Esophagus squamous epithelium (tissue), 5 donors: ENCODE measurements around the gene BORCS8. TPM values are rescaled to one million over a fixed set of nuclear protein-coding genes. Genes with fewer than 3 reads are reported as not detected.

Experiments used
- DNase-seq: peaks from one replicate; lab custom pipeline; 2025; lab: John Stamatoyannopoulos, UW
- H3K27ac ChIP-seq, 4 donors: fragments of 200-600 bp; sonication (generic); one replicate each; pipeline ENCODE4 v1.5.1; 2016 to 2019; ENCODE audit warnings: mild to moderate bottlenecking in 1 of 4
- H3K27me3 ChIP-seq, 4 donors: fragments of 200-600 bp; sonication (generic); 1 replicate in 3 of 4; 2 replicates in 1 of 4; pipeline versions ENCODE4 v1.5.1 to v1.6.0; 2017 to 2021; ENCODE audit warnings: antibody characterized with exemption in 1 of 4
- H3K36me3 ChIP-seq, 3 donors: fragments of 200-600 bp; sonication (generic); one replicate each; pipeline ENCODE4 v1.5.1; 2016 to 2019
- H3K4me1 ChIP-seq, 3 donors: fragments of 200-600 bp; sonication (generic); one replicate each; pipeline ENCODE4 v1.5.1; 2017 to 2019
- H3K4me3 ChIP-seq, 4 donors: fragments of 200-600 bp; sonication (generic); 1 replicate in 3 of 4; 2 replicates in 1 of 4; pipeline ENCODE4 v1.5.1; 2016 to 2019; ENCODE audit warnings: mild to moderate bottlenecking in 2 of 4, moderate library complexity in 1 of 4
- H3K9me3 ChIP-seq, 3 donors: fragments of 200-600 bp; sonication (generic); one replicate each; pipeline ENCODE4 v1.5.1; 2016 to 2019
- POLR2A ChIP-seq, 4 donors: fragments of 450-650 bp; IDR thresholded peaks; one replicate each; pipeline ENCODE4 v1.6.1; 2017; ENCODE audit warnings: antibody characterized with exemption in 4 of 4, mild to moderate bottlenecking in 4 of 4, moderate library complexity in 3 of 4
- WGBS, 2 donors: methylation state at CpG; one replicate each; pipeline ENCODE4 v1.1.5; 2018; 5-methylcytosine and 5-hydroxymethylcytosine counted together
- intact Hi-C: fragments of 100-400 bp; cut with DNase I; formaldehyde crosslinking; loops from one replicate; pipeline ENCODE4 v1.15.0; 2022
- total RNA-seq, 4 donors: library from RNA; depleted of rRNA; stranded (reverse); fragments of >200 nt; gene quantifications; one replicate each; pipeline ENCODE4 v1.1.0, GENCODE V29; 2016
- TF ChIP-seq, protein P1 (sequence below), 6 experiments: fragments of 450-650 bp in 4 of 6; fragments of 200-600 bp in 2 of 6; sonication (generic) in 2 of 6; IDR thresholded peaks; one replicate each; pipeline ENCODE4 v1.5.1; 2016 to 2019; ENCODE audit warnings: antibody characterized with exemption in 6 of 6, mild to moderate bottlenecking in 4 of 6, moderate library complexity in 4 of 6
- donor health status: DM: yes; HTN: yes; CAD: no.

Gene BORCS8
- total RNA-seq, 4 donors from 2014 or later: 8.8 to 15.4 (median 10.9) TPM

GRCh38 chr19:19147344-19147743 lies 44.6 kb downstream of the BORCS8 start:
- peaks cover 0 to 35% (median 3%) of the 10 kb centered on the region in 3 donors for H3K36me3 ChIP-seq
- no peaks in the 10 kb centered on the region for H3K27me3 ChIP-seq
- no peak for TF ChIP-seq POLR2A (IDR thresholded peaks at IDR 0.05)
- TF ChIP-seq, protein P1, sequence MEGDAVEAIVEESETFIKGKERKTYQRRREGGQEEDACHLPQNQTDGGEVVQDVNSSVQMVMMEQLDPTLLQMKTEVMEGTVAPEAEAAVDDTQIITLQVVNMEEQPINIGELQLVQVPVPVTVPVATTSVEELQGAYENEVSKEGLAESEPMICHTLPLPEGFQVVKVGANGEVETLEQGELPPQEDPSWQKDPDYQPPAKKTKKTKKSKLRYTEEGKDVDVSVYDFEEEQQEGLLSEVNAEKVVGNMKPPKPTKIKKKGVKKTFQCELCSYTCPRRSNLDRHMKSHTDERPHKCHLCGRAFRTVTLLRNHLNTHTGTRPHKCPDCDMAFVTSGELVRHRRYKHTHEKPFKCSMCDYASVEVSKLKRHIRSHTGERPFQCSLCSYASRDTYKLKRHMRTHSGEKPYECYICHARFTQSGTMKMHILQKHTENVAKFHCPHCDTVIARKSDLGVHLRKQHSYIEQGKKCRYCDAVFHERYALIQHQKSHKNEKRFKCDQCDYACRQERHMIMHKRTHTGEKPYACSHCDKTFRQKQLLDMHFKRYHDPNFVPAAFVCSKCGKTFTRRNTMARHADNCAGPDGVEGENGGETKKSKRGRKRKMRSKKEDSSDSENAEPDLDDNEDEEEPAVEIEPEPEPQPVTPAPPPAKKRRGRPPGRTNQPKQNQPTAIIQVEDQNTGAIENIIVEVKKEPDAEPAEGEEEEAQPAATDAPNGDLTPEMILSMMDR (IDR thresholded peaks at IDR 0.05): no peak
- H3K9me3 ChIP-seq: no peaks in the 10 kb centered on the region
- no peak overlapping the region for H3K4me3 ChIP-seq
- H3K27ac ChIP-seq: no peak overlapping the region
- no peak for DNase-seq
- intact Hi-C loops: no loop called here
- H3K4me1 ChIP-seq: peaks cover 0 to 10% (median 0%) of the 10 kb centered on the region in 3 donors
- 100% methylated on average over 1 of the region's 5 CpGs; no CpG with 5 or more reads in 1 of the 2 donors for WGBS, 2 donors

GRCh38 chr19:19146865-19147264 lies 45.1 kb downstream of the BORCS8 start:
- intact Hi-C loops: no loop called here
- WGBS, 2 donors: 100% methylated on average over 1 of the region's 7 CpGs; no CpG with 5 or more reads in 1 of the 2 donors
- H3K4me1 ChIP-seq: peaks cover 0 to 10% (median 0%) of the 10 kb centered on the region in 3 donors
- TF ChIP-seq, protein P1 (IDR thresholded peaks at IDR 0.05): no peak
- TF ChIP-seq POLR2A (IDR thresholded peaks at IDR 0.05): no peak
- no peak overlapping the region for H3K27ac ChIP-seq
- no peak for DNase-seq
- H3K36me3 ChIP-seq: peaks cover 0 to 35% (median 3%) of the 10 kb centered on the region in 3 donors
- H3K4me3 ChIP-seq: no peak overlapping the region
- H3K27me3 ChIP-seq: no peaks in the 10 kb centered on the region
- no peaks in the 10 kb centered on the region for H3K9me3 ChIP-seq

DNA sequence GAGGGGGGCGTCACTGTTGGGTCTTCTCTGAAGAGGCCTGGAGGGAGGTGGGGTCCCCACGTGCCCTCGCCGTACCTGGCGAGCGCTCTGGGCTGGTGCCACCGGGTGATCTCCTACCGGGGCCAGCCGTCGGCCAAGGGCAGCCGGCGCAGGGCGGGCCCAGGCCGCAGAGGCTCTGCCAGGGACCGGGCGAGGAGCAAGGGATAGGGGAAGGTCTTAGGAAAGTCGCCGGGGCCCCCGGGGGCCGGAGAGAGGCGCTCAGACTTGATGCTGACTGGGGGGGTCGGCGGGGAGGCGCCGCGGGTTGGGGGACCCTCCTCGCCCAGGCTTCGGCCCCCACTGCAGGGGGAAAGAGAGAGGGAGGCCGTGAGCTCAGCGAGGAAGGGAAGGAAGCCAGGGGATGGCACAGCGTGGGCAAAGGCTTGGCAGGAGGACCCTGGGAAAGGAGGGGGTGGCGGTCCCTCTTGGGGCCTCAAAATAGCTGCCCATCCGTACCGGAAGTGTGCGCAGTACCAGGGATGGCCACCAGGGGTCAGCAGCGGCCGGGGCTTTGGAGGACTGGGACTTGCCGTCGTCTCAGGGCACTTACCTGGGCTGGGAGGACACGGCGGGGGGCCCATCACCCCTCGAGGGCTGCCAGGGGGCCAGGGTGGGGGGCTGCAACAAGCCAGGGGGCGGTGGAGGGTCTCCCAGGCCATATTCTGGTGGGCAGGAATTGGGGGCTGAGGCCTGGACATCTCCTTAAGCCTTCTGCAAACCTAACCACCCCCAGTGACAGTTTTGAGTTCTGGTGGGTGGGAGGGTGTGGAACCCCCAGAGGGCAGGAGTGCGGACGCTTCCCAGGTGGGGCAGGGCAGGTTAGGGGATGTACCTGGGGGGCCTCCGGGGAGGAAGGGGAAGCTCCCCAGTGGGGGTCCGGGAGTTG lies 46.0 kb downstream of the BORCS8 start:
- Histone ChIP-seq H3K36me3 (peaks cover 0 to 35% (median 3%) of the 10 kb centered on the region in 3 donors), H3K27me3 (no peaks in the 10 kb centered on the region), H3K27ac (no peak overlapping the region), H3K4me1 (peaks cover 0 to 10% (median 0%) of the 10 kb centered on the region in 3 donors), H3K4me3 (peak overlapping the region in 2 of 4 donors; percentile 14 to 40), H3K9me3 (no peaks in the 10 kb centered on the region)
- intact Hi-C loops: no loop called here
- 4 to 32% methylated on average over 4 to 10 of the region's 47 CpGs for WGBS, 2 donors
- TF ChIP-seq, protein P1 (IDR thresholded peaks at IDR 0.05): peak; percentile 94 to 99 (median 94)
- no peak for TF ChIP-seq POLR2A (IDR thresholded peaks at IDR 0.05)
- DNase-seq: no peak

DNA sequence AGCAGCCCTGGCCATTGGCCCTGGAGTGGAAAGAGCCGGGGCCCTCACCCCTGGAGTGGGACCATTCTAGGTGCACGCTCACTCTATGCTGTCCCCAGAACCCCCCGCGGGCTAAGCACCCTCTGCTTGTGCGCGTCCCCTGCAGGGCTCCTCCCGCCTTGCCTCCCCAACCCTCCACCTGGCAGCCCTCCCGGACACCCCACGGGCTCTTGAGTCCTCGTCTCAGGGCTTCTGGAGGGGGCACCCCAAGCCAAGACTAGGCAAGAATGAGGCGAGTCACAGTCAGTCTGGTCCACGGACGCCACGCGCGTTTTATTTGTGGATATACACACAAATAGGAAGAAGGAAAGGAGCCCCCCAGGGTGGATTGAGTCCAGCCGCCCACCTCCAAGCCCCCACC lies 46.7 kb downstream of the BORCS8 start:
- Histone ChIP-seq H3K27me3 (no peaks in the 10 kb centered on the region), H3K9me3 (no peaks in the 10 kb centered on the region), H3K27ac (no peak overlapping the region), H3K4me1 (peaks cover 0 to 10% (median 0%) of the 10 kb centered on the region in 3 donors), H3K36me3 (peaks cover 0 to 35% (median 3%) of the 10 kb centered on the region in 3 donors), H3K4me3 (no peak overlapping the region)
- 64 to 70% methylated on average over 4 to 5 of the region's 17 CpGs for WGBS, 2 donors
- intact Hi-C loops: no loop called here
- DNase-seq: no peak
- TF ChIP-seq, protein P1 (IDR thresholded peaks at IDR 0.05): no peak
- TF ChIP-seq POLR2A (IDR thresholded peaks at IDR 0.05): no peak

- intact Hi-C loops: no loop called here
- H3K27me3 ChIP-seq: no peaks in the 10 kb centered on the region
- peaks cover 6 to 24% (median 7%) of the 10 kb centered on the region in 3 donors for H3K4me1 ChIP-seq
- H3K36me3 ChIP-seq: peaks cover 0 to 11% (median 3%) of the 10 kb centered on the region in 3 donors
- H3K4me3 ChIP-seq: no peak overlapping the region
- WGBS, 2 donors: 81 to 83% methylated on average over 12 of the region's 12 CpGs
- H3K9me3 ChIP-seq: no peaks in the 10 kb centered on the region
- no peak for DNase-seq
- TF ChIP-seq POLR2A (IDR thresholded peaks at IDR 0.05): no peak
- TF ChIP-seq, protein P1 (IDR thresholded peaks at IDR 0.05): no peak
- no peak overlapping the region for H3K27ac ChIP-seq
Observed at GRCh38 chr19:19142347-19142746, 49.6 kb downstream of the BORCS8 start.
